AG09319 (cell line): ENCODE measurements around the gene TPRN.

Experiments
- DNase-seq: peaks from one replicate; pipeline ENCODE4 v3.0.0-alpha.2; 2010; ENCODE audit warnings: low read depth; ENCODE audit errors: extremely low read depth
- TF ChIP-seq, protein P1 (sequence below): IDR thresholded peaks from 2 replicates; pipeline ENCODE4 v1.5.1; 2011; ENCODE audit warnings: low read depth, mild to moderate bottlenecking, inconsistent platforms, low read length, moderate library complexity

TPRN gene

DNA sequence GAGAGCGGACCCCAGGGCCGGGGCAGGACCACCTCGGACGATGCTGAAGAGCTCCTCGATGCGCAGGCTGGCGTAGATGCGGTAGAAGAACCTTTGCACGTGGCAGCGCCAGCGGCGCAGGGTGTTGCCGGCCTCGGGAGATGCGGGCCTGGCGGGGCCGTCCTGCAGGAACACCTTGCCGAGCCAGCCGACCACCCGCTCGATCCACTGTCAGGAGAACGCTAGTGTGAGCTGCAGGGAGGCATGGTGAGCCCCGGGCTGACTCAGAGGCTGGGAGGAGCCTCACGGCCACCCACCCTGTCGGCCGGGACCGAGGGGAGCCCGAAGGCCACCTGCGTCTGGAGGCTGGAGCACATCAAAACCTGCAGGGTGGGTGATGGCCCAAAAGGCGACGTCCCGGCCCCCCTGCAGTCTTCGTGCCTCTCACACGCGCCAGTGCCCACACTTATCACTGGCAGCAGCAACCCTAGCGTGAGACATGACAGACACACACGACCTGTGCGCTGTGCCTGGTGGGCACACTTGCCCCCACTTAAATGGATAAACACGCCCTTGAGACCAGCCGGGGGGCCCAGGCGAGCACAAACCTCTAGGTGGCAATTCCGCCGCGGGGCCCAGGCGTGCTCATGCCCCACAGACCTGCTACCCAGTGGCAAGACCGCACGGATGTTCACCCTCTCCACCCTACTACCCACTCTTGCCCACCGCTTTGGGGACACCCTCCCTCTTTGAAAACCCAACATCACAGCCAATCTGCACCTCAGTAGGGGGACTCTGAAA lies 15.5 kb downstream of the TPRN start:
- DNase-seq: no peak
- TF ChIP-seq, protein P1, sequence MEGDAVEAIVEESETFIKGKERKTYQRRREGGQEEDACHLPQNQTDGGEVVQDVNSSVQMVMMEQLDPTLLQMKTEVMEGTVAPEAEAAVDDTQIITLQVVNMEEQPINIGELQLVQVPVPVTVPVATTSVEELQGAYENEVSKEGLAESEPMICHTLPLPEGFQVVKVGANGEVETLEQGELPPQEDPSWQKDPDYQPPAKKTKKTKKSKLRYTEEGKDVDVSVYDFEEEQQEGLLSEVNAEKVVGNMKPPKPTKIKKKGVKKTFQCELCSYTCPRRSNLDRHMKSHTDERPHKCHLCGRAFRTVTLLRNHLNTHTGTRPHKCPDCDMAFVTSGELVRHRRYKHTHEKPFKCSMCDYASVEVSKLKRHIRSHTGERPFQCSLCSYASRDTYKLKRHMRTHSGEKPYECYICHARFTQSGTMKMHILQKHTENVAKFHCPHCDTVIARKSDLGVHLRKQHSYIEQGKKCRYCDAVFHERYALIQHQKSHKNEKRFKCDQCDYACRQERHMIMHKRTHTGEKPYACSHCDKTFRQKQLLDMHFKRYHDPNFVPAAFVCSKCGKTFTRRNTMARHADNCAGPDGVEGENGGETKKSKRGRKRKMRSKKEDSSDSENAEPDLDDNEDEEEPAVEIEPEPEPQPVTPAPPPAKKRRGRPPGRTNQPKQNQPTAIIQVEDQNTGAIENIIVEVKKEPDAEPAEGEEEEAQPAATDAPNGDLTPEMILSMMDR: no peak

DNA sequence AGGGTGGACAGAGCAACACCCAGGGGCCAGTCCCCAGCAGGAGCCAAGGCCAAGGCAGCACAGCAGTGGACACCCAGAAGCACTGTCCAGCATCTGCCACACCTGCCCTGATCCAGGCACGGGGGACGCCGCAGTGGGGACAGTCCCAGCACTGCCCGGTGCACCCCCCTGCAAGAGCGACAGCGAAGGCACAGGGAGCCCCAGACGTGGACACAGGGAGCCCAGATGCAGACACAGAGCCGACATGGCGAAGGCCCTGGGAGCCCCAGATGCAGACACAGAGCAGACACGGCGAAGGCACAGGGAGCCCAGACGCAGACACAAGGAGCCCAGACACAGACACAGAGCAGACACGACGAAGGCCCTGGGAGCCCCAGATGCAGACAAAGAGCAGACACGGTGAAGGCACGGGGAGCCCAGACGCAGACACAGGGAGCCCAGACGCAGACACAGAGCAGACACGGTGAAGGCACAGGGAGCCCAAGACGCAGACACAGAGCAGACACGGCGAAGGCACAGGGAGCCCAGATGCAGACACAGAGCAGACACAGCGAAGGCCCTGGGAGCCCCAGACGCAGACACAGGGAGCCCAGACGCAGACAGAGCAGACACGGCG lies 16.5 kb downstream of the TPRN start:
- TF ChIP-seq, protein P1: no peak
- DNase-seq: no peak

DNA sequence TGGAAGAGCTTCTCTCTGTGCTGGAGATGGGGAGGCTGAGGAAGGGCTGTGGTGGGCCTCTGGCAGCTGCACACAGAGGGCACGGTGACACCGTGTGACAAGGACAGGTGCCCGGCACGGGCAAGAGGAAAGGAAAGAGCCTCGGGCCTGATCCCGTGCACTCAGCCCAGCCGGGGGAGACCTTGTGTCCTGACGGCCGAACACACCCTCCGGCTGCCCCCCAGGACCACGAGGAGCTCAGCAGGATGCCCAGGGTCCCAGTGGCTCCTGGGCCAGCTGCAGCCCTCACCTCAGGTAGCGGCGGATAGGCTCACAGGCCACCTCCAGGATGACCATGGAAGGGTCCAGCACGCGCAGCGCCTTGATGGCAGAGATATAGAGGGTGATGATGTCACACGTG lies 17.7 kb downstream of the TPRN start:
- TF ChIP-seq, protein P1: no peak
- DNase-seq: no peak

DNA sequence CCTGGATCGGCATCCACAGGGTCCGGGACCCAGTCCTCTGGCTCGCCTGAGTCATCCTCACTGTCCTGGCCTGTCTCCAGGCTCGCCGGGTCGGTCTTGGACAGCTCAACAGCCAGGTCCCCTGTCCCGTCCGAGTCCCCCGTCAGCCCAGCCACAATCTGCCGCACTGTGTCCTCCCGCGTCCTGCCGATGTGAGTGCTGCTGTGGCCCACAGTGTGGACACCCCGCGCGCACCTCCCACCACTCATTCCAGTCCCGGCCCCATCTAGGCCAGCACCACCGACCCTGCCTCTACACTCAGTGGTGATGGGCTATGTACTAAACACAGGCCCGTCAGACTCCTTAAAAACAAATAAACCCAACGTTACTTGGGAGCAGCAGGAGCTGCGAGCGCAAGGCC lies 18.9 kb downstream of the TPRN start:
- no peak for DNase-seq
- TF ChIP-seq, protein P1: no peak

DNA sequence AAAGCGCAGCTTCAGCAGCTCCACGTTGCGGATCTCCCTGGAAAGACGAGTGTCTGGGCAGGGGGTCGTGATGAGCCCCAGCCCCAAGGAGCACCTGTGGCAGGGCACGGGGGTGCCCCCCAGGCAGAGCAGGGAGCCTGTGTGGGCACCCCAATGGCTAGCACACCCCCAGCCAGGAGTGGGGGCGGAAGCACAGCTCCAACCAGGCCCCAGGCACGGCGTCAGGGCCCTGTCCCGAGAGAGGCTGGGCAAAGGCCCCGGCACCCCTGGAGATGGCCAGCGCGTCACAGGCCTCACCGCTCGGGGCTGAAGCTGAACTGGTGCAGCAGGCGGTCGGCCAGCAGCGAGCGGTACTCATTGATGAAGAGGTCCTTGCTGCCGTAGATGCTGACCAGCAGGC lies 20.1 kb downstream of the TPRN start:
- TF ChIP-seq, protein P1: no peak
- no peak for DNase-seq

DNA sequence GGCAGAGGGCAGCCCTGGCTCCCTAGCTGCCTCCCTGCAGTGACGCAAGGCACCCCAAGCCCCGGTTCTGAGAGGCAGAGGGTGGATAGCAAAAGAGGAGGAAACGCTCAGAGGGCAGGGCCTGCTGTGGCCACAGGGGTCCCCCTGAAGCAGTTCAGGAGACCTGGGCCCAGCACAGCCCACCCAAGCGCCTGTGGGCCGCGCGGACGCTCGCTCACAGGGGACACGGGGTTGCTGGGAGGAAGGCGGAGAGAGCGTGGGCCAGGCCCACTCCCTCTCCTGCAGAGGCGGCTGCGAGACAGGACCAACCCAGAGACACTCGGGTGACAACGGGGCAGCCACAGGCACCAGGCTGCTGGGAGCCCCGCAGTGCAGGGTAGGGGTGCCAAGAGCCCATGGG lies 20.8 kb downstream of the TPRN start:
- TF ChIP-seq, protein P1: no peak
- no peak for DNase-seq

DNA sequence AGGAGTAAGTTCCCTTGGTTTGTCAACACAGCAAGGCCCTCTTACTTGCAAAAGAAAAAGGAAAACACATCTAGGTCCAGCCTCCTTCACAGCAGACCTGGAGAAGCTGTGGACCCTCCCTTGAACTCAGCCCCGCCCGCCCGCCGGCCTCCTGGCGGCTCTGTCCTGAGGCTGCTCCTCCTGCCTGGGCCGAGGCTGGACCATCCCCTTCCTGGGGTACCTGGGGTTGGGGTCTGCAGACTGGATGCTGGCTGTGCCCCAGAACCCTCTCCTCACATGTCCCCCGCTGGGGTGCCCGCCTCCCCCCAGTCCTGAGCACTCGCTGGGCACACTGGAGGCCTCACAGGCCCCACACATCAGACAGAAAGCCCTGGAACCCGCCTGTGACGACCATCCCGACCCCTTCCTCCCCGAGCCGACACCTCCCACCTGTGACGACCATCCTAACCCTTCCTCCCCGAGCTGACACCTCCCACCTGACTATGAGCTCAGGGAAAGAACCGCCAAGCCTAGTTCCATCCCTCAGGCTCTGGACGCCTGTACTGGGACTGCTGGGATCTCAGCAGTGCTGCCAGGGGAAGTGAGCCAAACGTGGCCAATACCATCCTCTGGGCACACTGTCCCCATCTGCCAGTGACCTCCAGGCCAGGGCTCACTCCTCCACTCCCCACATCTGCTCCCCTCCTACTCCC lies 21.5 kb downstream of the TPRN start:
- TF ChIP-seq, protein P1: no peak
- no peak for DNase-seq
